ENCODE data around the gene VWA5B2.

VWA5B2 gene

DNA sequence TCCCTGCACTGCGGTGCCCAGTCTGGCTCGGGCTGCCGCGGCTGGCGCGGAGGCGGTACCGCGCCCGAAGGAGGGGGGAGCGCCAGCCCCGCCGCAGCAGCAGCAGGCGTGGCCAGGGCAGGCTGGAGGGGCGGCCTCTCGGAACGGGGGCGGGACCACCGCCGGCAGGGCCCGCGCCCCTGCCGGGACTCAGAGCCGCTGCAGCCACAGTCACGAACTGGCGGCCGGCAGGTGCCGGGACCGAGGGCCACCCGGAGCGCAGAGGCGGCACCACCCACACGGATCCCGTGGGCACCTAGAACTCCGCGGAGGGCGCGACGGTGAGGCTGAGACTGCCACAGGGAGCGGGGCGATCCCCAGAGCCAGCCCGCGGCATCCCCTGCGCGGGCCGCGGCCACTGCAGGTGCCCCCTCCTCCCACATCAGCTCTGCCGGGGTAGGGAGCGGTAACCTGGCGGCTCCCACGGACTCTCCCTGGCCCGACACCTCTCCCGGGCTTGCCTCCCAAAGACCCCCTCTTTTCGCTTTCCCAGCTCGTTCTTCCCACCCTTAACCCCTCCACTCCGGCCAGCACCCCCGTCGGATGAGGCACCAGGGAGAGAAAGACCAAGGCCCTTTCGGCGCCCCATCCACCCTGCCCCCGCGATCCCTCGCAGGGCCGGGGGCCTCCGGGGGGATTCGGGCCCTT lies at the start of gene VWA5B2:
Gene VWA5B2, plus strand, starts transcription at position 192 of the 687 bp plus-strand sequence. CDS start 944 bp downstream, outside the sequence.
- no peak within 1 kb of the TSS for H3K27ac Mint-ChIP-seq
- H3K36me3 Mint-ChIP-seq: no peaks in the 10 kb centered on the region
- H3K4me1 Mint-ChIP-seq: peaks cover 14% of the 10 kb centered on the region
- H3K9me3 Mint-ChIP-seq: no peaks in the 10 kb centered on the region
- peak within 1 kb of the TSS; percentile 67 for H3K4me3 Mint-ChIP-seq
- peaks cover 33% of the 10 kb centered on the region for H3K27me3 Mint-ChIP-seq

DNA sequence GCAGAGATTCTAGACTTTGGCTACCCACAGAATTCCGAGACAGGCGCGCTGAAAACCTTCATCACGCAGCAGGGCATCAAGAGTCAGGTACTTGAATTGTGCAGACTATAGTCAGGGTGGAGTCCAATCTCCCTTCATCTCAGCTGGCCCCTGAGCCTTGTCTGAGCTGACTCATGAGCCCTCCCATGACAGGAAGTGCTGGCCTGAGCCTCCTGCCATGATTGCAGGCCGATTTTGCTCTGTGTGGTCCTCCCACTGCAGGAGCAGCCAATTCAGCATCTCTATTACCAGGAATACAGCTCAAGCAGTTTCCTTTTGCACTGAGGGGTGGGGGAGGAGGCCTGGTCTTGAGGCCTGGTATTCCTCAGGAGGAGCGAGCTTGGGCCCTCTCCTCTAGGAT lies 49.2 kb upstream of the VWA5B2 start:
- H3K27ac Mint-ChIP-seq: no peak overlapping the region
- H3K36me3 Mint-ChIP-seq: peaks cover 8% of the 10 kb centered on the region

DNA sequence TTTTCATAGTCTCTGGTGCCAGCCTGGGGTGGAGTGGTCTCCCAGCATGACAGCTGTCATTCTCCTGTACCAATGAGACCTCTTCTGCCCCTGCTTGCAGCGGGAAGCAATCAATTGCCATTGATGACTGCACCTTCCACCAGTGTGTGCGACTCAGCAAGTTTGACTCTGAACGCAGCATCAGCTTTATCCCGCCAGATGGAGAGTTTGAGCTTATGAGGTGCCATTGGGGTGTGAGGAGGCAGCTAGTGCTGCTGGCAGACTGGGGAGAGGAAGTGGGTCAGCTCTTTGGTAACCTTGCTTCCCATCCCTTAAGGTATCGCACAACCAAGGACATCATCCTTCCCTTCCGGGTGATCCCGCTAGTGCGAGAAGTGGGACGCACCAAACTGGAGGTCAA lies 47.8 kb upstream of the VWA5B2 start:
- Mint-ChIP-seq H3K36me3 (peaks cover 8% of the 10 kb centered on the region), H3K9me3 (no peaks in the 10 kb centered on the region), H3K4me1 (peaks cover 32% of the 10 kb centered on the region), H3K27me3 (no peaks in the 10 kb centered on the region), H3K4me3 (no peak overlapping the region), H3K27ac (no peak overlapping the region)

More for the DNA sequence above, 49.2 kb upstream of the VWA5B2 start:
- no peak overlapping the region for H3K4me3 Mint-ChIP-seq
- H3K9me3 Mint-ChIP-seq: no peaks in the 10 kb centered on the region
- H3K27me3 Mint-ChIP-seq: no peaks in the 10 kb centered on the region
- peaks cover 33% of the 10 kb centered on the region for H3K4me1 Mint-ChIP-seq

DNA sequence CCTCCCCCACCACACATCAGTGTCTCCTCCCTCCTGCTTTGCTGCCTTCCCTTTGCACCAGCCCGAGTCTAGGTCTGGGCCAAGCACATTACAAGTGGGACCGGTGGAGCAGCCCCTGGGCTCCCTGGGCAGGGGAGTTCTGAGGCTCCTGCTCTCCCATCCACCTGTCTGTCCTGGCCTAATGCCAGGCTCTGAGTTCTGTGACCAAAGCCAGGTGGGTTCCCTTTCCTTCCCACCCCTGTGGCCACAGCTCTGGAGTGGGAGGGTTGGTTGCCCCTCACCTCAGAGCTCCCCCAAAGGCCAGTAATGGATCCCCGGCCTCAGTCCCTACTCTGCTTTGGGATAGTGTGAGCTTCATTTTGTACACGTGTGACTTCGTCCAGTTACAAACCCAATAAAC lies 45.7 kb upstream of the VWA5B2 start:
- Mint-ChIP-seq H3K4me1 (peaks cover 39% of the 10 kb centered on the region), H3K9me3 (no peaks in the 10 kb centered on the region), H3K27me3 (no peaks in the 10 kb centered on the region), H3K27ac (peak overlapping the region; percentile 35), H3K36me3 (peaks cover 5% of the 10 kb centered on the region), H3K4me3 (no peak overlapping the region)

DNA sequence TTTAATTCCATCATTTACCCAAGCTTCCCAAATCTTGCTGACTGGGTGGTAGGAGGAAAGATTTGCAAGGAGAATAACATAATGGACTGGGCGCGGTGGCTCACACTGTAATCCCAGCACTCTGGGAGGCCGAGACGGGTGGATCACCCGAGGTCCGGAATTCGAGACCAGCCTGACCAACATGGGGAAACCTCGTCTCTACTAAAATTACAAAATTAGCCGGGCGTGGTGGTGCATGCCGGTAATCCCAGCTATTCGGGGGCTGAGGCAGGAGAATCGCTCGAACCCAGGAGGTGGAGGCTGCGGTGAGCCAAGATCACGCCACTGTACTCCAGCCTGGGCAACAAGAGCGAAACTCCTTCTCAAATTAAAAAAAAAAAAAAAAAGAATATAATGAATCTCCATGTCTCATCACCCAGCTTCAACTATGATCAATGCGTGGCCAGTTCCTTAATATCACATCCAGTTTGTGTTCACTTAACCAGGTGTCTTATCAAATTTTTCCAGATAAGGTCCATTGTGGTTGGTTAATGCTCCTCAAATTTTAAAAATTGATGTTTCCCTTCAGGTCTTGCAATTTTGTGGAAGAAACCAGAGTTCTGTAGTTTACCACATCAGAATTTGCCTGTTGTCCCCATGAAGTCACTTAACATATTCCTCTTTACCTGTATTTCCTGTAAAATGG lies 44.7 kb upstream of the VWA5B2 start:
- Mint-ChIP-seq H3K4me3 (peak overlapping the region; percentile 99), H3K27me3 (no peaks in the 10 kb centered on the region), H3K9me3 (no peaks in the 10 kb centered on the region), H3K27ac (peak overlapping the region; percentile 98), H3K36me3 (peaks cover 7% of the 10 kb centered on the region), H3K4me1 (peaks cover 42% of the 10 kb centered on the region)

DNA sequence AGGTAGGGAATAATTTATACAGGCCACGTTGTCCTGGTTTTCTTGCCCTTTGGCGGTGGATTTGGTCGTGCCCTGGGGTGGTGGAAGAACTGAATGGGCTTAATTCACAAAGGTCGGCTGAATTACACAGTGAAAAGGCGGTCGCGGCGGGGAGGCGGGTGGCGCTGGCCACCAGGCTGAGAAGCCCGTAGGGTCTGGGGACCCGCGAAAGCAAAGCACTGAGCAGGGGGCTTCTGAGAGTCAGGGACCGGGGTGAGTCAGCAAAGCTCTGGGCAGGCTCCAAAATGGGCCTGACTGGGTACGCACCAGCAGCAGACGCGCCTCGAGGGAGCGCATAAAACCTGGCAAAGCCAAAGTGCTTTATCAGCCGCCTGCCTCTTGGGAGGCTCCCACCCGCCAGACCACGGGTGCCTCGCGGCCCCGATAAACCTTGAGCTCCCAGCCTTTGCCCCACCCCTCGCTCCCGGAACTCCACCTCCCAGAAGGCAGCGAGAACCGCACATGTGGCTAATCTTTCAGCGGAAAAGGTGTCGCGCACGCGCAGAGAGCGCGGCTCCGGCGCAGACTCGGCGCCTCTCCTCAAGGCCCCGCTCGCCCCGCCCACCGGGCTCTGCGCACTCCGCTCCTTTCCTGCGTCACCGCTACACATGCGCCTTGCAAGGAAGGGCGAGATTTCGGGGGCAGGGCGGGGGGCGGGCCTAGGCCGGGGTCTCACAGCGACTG lies 43.8 kb upstream of the VWA5B2 start:
- Mint-ChIP-seq H3K27ac (peak overlapping the region; percentile 98), H3K27me3 (no peaks in the 10 kb centered on the region), H3K36me3 (peaks cover 9% of the 10 kb centered on the region), H3K4me1 (peaks cover 48% of the 10 kb centered on the region), H3K9me3 (no peaks in the 10 kb centered on the region), H3K4me3 (peak overlapping the region; percentile 99)

DNA sequence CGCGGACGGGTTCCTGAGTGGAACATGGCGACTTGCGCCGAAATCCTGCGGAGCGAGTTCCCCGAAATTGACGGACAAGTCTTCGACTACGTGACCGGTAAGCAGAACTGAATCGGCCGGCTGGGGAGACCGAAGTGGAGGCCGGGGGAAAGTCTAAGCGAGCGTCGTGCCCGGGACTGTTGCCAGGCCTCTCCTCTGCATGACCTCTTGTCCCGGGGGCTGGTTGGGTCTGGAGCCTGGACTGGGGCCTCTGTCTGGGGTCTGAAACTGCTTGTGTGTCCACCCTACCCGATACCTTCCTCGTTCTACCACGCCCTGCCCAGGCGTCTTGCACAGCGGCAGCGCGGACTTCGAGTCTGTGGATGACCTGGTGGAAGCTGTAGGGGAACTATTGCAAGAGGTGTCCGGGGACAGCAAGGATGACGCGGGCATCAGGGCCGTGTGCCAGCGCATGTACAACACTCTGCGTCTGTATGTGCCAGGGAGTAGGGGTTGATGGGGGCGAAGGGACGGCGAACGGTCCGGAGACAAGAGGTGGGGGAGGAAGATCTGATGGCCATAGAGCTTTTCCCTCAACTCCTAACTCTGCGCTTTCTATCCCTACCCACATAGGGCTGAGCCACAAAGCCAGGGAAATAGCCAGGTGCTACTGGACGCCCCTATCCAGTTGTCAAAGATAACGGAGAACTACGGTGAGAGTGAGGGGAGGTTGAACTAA lies 43.0 kb upstream of the VWA5B2 start, which contains the start of gene ABCF3:
Gene ABCF3, plus strand, starts transcription at position 16 of the 718 bp plus-strand sequence. Its CDS starts 9 bp downstream, at position 25.
- Mint-ChIP-seq H3K36me3 (peaks cover 10% of the 10 kb centered on the region), H3K9me3 (no peaks in the 10 kb centered on the region), H3K4me3 (peak within 1 kb of the TSS; percentile 99), H3K27me3 (no peaks in the 10 kb centered on the region), H3K4me1 (peaks cover 48% of the 10 kb centered on the region), H3K27ac (peak within 1 kb of the TSS; percentile 98)

DNA sequence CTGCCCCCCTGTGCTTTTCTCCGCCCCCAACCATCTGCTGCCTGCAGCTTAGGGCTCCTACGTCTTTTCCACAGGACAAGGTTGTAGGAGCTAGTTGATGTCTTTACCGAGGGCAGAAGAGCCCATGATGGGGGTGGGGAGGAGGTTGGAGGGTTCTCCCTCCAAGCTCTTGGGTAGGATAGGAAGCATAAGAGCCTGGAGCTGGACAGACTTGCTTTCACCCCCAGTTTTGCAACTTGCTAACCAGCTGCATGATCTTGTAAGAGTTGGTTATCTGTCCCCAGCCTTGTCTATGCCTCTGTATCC lies 42.5 kb upstream of the VWA5B2 start:
- Mint-ChIP-seq H3K27me3 (no peaks in the 10 kb centered on the region), H3K4me3 (peak overlapping the region; percentile 99), H3K36me3 (peaks cover 10% of the 10 kb centered on the region), H3K4me1 (peaks cover 48% of the 10 kb centered on the region), H3K27ac (no peak overlapping the region), H3K9me3 (no peaks in the 10 kb centered on the region)

DNA sequence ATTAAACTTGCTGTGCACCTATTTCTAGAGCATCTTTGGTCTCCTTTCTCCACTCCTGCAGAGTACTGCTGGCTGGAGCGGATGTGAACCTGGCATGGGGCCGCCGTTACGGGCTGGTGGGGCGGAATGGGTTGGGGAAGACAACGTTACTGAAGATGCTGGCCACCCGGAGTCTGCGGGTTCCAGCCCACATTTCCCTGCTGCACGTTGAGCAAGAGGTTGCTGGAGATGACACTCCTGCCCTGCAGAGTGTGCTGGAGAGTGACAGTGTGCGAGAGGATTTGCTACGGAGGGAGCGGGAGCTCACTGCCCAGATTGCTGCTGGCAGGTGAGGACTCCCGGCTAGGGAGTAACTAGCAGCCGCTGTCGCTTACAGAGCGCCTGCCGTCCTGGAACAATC lies 41.3 kb upstream of the VWA5B2 start:
- Mint-ChIP-seq H3K27ac (no peak overlapping the region), H3K36me3 (peaks cover 9% of the 10 kb centered on the region), H3K4me1 (peaks cover 48% of the 10 kb centered on the region), H3K4me3 (peak overlapping the region; percentile 99), H3K27me3 (no peaks in the 10 kb centered on the region), H3K9me3 (no peaks in the 10 kb centered on the region)

DNA sequence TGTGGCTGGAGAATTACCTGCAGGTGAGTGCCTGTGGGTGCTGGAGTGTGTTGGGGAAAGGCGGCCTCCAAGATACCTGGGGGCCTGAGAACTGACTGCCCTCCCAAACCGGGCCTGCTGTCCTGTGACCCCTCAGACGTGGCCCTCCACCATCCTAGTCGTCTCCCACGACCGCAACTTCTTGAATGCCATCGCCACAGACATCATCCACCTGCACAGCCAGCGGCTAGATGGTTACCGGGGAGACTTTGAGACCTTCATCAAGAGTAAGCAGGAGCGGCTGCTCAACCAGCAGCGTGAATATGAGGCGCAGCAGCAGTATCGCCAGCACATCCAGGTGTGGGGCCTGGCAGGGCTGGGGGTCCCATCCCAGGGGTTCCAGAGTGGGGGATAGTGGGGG lies 40.0 kb upstream of the VWA5B2 start:
- Mint-ChIP-seq H3K4me3 (no peak overlapping the region), H3K36me3 (peaks cover 10% of the 10 kb centered on the region), H3K9me3 (no peaks in the 10 kb centered on the region), H3K27me3 (no peaks in the 10 kb centered on the region), H3K27ac (no peak overlapping the region), H3K4me1 (peaks cover 45% of the 10 kb centered on the region)

DNA sequence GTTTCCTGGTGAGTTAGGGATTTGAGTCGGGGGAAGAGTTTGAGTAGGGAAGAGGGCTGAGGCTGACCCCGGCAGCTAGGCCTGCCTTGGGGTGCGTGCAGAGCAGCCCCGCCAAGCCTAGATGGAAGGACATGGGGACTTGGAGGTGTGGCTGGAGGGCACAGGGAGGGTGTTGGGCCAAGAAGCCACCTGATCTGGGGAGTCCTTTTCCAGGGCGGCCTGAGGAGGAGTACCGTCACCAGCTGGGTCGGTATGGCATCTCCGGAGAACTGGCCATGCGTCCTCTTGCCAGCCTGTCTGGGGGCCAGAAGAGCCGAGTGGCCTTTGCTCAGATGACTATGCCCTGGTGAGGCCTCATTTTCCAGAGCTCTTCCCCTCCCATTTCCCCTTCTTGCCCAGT lies 36.5 kb upstream of the VWA5B2 start:
- Mint-ChIP-seq H3K36me3 (peaks cover 10% of the 10 kb centered on the region), H3K4me1 (peaks cover 17% of the 10 kb centered on the region), H3K27ac (no peak overlapping the region), H3K4me3 (no peak overlapping the region), H3K9me3 (no peaks in the 10 kb centered on the region), H3K27me3 (no peaks in the 10 kb centered on the region)

DNA sequence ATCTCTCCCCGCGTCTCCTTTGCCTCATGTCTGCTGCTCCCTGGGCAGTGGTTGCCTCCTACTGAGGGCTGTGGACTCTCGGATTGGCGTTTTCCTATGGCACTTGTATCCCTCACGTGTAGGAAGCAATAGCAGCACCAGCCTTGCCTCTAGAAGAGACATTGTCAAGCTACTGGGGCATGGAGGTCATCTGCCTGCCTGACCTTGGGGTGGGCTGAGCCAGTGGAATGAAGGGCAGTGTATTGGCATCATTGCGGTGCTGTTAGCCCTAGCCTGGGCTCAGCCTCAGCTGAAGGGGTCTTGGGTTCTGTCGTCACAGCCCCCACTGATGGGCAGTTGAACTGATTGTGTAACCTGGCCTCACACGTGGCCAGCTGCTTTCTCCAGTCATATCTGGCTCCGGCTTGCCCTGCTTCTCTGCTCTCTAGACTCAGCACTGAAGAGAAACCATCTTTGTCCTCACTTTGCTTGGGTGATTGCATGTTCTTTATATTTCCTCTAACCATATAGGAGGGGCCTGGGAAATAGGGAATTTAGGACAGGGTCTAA lies 35.3 kb upstream of the VWA5B2 start:
- Mint-ChIP-seq H3K27ac (no peak overlapping the region), H3K4me1 (peaks cover 6% of the 10 kb centered on the region), H3K9me3 (no peaks in the 10 kb centered on the region), H3K27me3 (no peaks in the 10 kb centered on the region), H3K36me3 (peaks cover 8% of the 10 kb centered on the region), H3K4me3 (no peak overlapping the region)

DNA sequence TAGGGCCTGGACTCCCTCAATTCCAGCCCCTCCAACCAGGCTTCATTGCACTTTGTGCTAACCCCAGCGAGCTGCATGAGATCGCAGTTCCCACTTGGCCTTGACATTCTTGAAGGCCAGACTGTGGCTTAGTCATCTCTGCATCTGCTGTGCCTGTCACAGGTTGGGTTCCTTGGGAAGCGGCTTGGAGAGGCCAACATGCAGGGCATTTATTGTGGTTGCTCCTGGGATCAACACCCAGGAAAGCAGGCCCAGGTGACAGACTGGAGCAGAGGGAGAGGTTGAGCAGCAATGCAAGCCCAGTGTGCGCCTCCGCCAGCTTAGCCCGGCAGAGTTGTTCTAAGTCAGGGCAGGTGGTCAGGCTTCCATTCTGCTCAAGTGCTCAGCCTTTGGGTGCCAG lies 32.8 kb upstream of the VWA5B2 start:
- no peak overlapping the region for H3K27ac Mint-ChIP-seq
- H3K36me3 Mint-ChIP-seq: peaks cover 5% of the 10 kb centered on the region
- no peaks in the 10 kb centered on the region for H3K4me1 Mint-ChIP-seq
- no peaks in the 10 kb centered on the region for H3K9me3 Mint-ChIP-seq
- no peaks in the 10 kb centered on the region for H3K27me3 Mint-ChIP-seq
- H3K4me3 Mint-ChIP-seq: no peak overlapping the region

DNA sequence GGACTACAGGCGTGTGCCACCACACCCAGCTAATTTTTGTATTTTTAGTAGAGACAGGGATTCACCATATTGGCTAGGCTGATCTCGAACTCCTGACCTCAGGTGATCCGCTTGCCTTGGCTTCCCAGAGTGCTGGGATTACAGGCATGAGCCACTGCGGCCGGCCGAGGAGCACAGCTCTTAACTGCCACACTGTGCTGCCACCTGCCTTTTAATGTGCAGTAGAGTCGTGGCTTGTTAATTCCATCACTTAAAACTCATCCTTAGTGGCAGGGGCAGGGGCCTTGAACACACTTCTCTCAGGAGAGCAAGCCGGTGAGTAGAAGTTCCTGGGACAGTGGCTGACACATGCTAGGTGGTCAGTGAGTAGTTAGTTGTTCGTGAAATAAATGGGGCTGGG lies 30.9 kb upstream of the VWA5B2 start:
- H3K27ac Mint-ChIP-seq: no peak overlapping the region
- peaks cover 3% of the 10 kb centered on the region for H3K36me3 Mint-ChIP-seq
- H3K4me3 Mint-ChIP-seq: no peak overlapping the region
- no peaks in the 10 kb centered on the region for H3K9me3 Mint-ChIP-seq
- H3K27me3 Mint-ChIP-seq: no peaks in the 10 kb centered on the region
- H3K4me1 Mint-ChIP-seq: no peaks in the 10 kb centered on the region

DNA sequence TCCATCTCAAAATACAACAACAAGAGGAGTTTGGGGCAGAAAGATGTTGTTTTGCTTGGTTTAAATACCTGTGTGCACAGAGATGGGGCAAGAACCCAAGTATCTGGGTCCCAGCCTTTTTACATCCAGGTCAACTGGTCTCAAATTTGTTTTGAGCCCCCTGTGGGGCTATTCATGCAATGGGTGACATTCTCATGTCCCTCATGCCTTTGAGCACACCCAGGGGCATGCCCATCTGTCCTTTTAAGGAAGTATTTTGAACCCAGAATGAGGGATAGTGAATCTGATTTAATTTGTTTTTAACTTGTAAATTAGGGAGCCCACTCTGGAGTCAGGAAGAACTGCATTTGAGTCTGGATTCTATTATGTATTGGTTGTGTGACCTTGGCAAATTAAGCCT lies 28.6 kb upstream of the VWA5B2 start:
- Mint-ChIP-seq H3K4me3 (no peak overlapping the region), H3K36me3 (no peaks in the 10 kb centered on the region)

More for the DNA sequence above, 28.6 kb upstream of the VWA5B2 start:
- H3K27ac Mint-ChIP-seq: no peak overlapping the region
- H3K4me1 Mint-ChIP-seq: no peaks in the 10 kb centered on the region
- H3K9me3 Mint-ChIP-seq: no peaks in the 10 kb centered on the region
- H3K27me3 Mint-ChIP-seq: no peaks in the 10 kb centered on the region
